ENCODE measurements around the gene ANKRD53.

ANKRD53 gene

GRCh38 chr2:70979180-70979488, 704 bp downstream of the ANKRD53 start:
- TF ChIP-seq CTCF (conservative IDR thresholded peaks at IDR 0.05; ENCODE audit: low read length) (no peak), EZH2phosphoT487 (IDR thresholded peaks at IDR 0.05; ENCODE audit: borderline replicate concordance) (no peak)
- Histone ChIP-seq H3K4me3 (ENCODE audit: low read length, poor library complexity, severe bottlenecking) (no peak overlapping the region), H3F3A (ENCODE audit: low read depth) (no peaks in the 10 kb centered on the region), H4K20me1 (ENCODE audit: insufficient read depth, low read length, poor library complexity, severe bottlenecking) (no peaks in the 10 kb centered on the region), H2AFZ (ENCODE audit: low read length) (no peak overlapping the region), H3K4me2 (ENCODE audit: low read depth, low read length, poor library complexity, severe bottlenecking) (no peak overlapping the region), H3K9me2 (replicated peaks; ENCODE audit: low read depth, low read length) (no peaks in the 10 kb centered on the region), H3K9me3 (ENCODE audit: insufficient read depth, low read depth, low read length) (no peaks in the 10 kb centered on the region), H3K79me2 (ENCODE audit: insufficient read depth, low read length) (no peaks in the 10 kb centered on the region), H3K36me3 (ENCODE audit: insufficient read depth, low read length) (no peaks in the 10 kb centered on the region), H3K4me1 (ENCODE audit: insufficient read depth, low read length, poor library complexity, severe bottlenecking) (peaks cover 4% of the 10 kb centered on the region), H3K27me3 (ENCODE audit: insufficient read depth, low read length, poor library complexity, severe bottlenecking) (no peaks in the 10 kb centered on the region), H3K9ac (ENCODE audit: low read depth, low read length, poor library complexity, severe bottlenecking) (no peak overlapping the region)

GRCh38 chr2:70979626-70980025, 1.2 kb downstream of the ANKRD53 start:
- Histone ChIP-seq H3K4me3 (ENCODE audit: low read length, poor library complexity, severe bottlenecking) (no peak overlapping the region), H3F3A (ENCODE audit: low read depth) (no peaks in the 10 kb centered on the region), H3K27me3 (ENCODE audit: insufficient read depth, low read length, poor library complexity, severe bottlenecking) (no peaks in the 10 kb centered on the region), H3K36me3 (ENCODE audit: insufficient read depth, low read length) (no peaks in the 10 kb centered on the region), H2AFZ (ENCODE audit: low read length) (no peak overlapping the region), H4K20me1 (ENCODE audit: insufficient read depth, low read length, poor library complexity, severe bottlenecking) (no peaks in the 10 kb centered on the region), H3K9me3 (ENCODE audit: insufficient read depth, low read depth, low read length) (no peaks in the 10 kb centered on the region), H3K79me2 (ENCODE audit: insufficient read depth, low read length) (no peaks in the 10 kb centered on the region), H3K4me1 (ENCODE audit: insufficient read depth, low read length, poor library complexity, severe bottlenecking) (peaks cover 4% of the 10 kb centered on the region), H3K4me2 (ENCODE audit: low read depth, low read length, poor library complexity, severe bottlenecking) (no peak overlapping the region), H3K9ac (ENCODE audit: low read depth, low read length, poor library complexity, severe bottlenecking) (no peak overlapping the region), H3K9me2 (replicated peaks; ENCODE audit: low read depth, low read length) (no peaks in the 10 kb centered on the region)
- no peak for TF ChIP-seq EZH2phosphoT487 (IDR thresholded peaks at IDR 0.05; ENCODE audit: borderline replicate concordance)
- no peak for TF ChIP-seq CTCF (conservative IDR thresholded peaks at IDR 0.05; ENCODE audit: low read length)

- no peak overlapping the region for H3K4me3 ChIP-seq (ENCODE audit: low read length, poor library complexity, severe bottlenecking)
- H3K27me3 ChIP-seq (ENCODE audit: insufficient read depth, low read length, poor library complexity, severe bottlenecking), result no peaks in the 10 kb centered on the region
- no peak overlapping the region for H3K9ac ChIP-seq (ENCODE audit: low read depth, low read length, poor library complexity, severe bottlenecking)
- H4K20me1 ChIP-seq (ENCODE audit: insufficient read depth, low read length, poor library complexity, severe bottlenecking), result no peaks in the 10 kb centered on the region
- H3K9me2 ChIP-seq (replicated peaks; ENCODE audit: low read depth, low read length), result no peaks in the 10 kb centered on the region
- no peak for TF ChIP-seq CTCF (conservative IDR thresholded peaks at IDR 0.05; ENCODE audit: low read length)
- TF ChIP-seq EZH2phosphoT487 (IDR thresholded peaks at IDR 0.05; ENCODE audit: borderline replicate concordance), result no peak
- H3K9me3 ChIP-seq (ENCODE audit: insufficient read depth, low read depth, low read length), result no peaks in the 10 kb centered on the region
- no peak overlapping the region for H3K4me2 ChIP-seq (ENCODE audit: low read depth, low read length, poor library complexity, severe bottlenecking)
- peaks cover 8% of the 10 kb centered on the region; the same call in 1 of the 2 replicates for H3K36me3 ChIP-seq (ENCODE audit: insufficient read depth, low read length)
- no peak overlapping the region for H2AFZ ChIP-seq (ENCODE audit: low read length)
- peaks cover 3% of the 10 kb centered on the region for H3K4me1 ChIP-seq (ENCODE audit: insufficient read depth, low read length, poor library complexity, severe bottlenecking)
- no peaks in the 10 kb centered on the region for H3K79me2 ChIP-seq (ENCODE audit: insufficient read depth, low read length)
- no peaks in the 10 kb centered on the region for H3F3A ChIP-seq (ENCODE audit: low read depth)
Observed at GRCh38 chr2:70981421-70981820, 3.0 kb downstream of the ANKRD53 start.

Measured in Loucy (cell line).